HCT116 (cell line): Measurements from ENCODE around the gene ACAT2. TPM values are rescaled to one million over a fixed set of nuclear protein-coding genes. Genes with fewer than 3 reads are reported as not detected.

Experiments
- ATAC-seq: fragments of 200-7000 bp; cut with Tn5 transposase; 2 replicates; pipeline ENCODE4 v1.9.1; 2020; ENCODE audit warnings: mild to moderate bottlenecking, moderate library complexity
- BruUV-seq: library from RNA; stranded (reverse); fragments of 400-500 nt; replicated peaks from 2 replicates; lab custom pipeline; 2021; lab: Mats Ljungman, UMichigan
- CTCF ChIA-PET: fragments of 300-600 bp; sonication (Branson Sonifier 250); formaldehyde crosslinking; loops from one replicate; lab custom pipeline; 2021; ENCODE audit warnings: antibody characterized with exemption; lab: Charles Lee
- POLR2A ChIA-PET: fragments of 300-600, 350-600 bp; sonication (Branson Sonifier 250); formaldehyde crosslinking; loops from one replicate; lab custom pipeline; 2021; ENCODE audit warnings: antibody characterized with exemption; lab: Charles Lee
- RAD21 ChIA-PET, 2 experiments: fragments of 300-600 bp; sonication (Branson Sonifier 250); formaldehyde crosslinking; loops; one replicate each; lab custom pipeline; 2023; ENCODE audit warnings: low total read pairs in 2 of 2; ENCODE audit not compliant: uncharacterized antibody in 2 of 2, unreplicated experiment in 2 of 2, low non-redundant PET in 1 of 2; lab: Charles Lee
- DNase-seq: peaks from one replicate; pipeline ENCODE4 v3.0.0-alpha.2; 2010; ENCODE audit warnings: low read depth, low spot score
- H2AFZ ChIP-seq: fragments of 200-600 bp; shearing (Covaris generic), sonication (generic); 2 replicates; pipeline ENCODE4 v1.6.1; 2017; ENCODE audit warnings: low read depth, mixed run types, mixed read lengths, antibody characterized with exemption, low read length; ENCODE audit not compliant: poor library complexity, severe bottlenecking
- H3K27ac ChIP-seq: 2 replicates; pipeline ENCODE4 v1.5.1; 2012; ENCODE audit warnings: low read depth, low read length
- H3K27me3 ChIP-seq: fragments of 200-600 bp; sonication (generic); 2 replicates; pipeline ENCODE4 v1.6.1; 2016; ENCODE audit warnings: mixed run types, low read length, mixed read lengths; ENCODE audit not compliant: insufficient read depth
- H3K36me3 ChIP-seq, 2 experiments: fragments of 200-500 bp in 1 of 2; fragments of 200-600 bp in 1 of 2; sonication (Bioruptor generic) in 1 of 2; sonication (generic) in 1 of 2; 2 replicates each; pipeline versions ENCODE4 v1.5.1 to v1.6.1; 2014 to 2016; ENCODE audit warnings: low read length in 2 of 2, inconsistent platforms in 1 of 2, mixed read lengths in 1 of 2, mixed run types in 1 of 2; ENCODE audit not compliant: insufficient read depth in 2 of 2, control insufficient read depth in 1 of 2
- H3K4me1 ChIP-seq, 2 experiments: fragments of 200-600 bp in 1 of 2; sonication (generic) in 1 of 2; 2 replicates each; pipeline versions ENCODE4 v1.5.1 to v1.6.1; 2012 to 2017; ENCODE audit warnings: low read length in 2 of 2, inconsistent platforms in 1 of 2, mild to moderate bottlenecking in 1 of 2, mixed read lengths in 1 of 2, mixed run types in 1 of 2, moderate library complexity in 1 of 2; ENCODE audit not compliant: insufficient read depth in 2 of 2, control insufficient read depth in 1 of 2
- H3K4me2 ChIP-seq: fragments of 200-600 bp; sonication (generic); 2 replicates; pipeline ENCODE4 v1.6.1; 2017; ENCODE audit warnings: mixed run types, low read length, mixed read lengths
- H3K4me3 ChIP-seq, 2 experiments: fragments of 200-600 bp in 1 of 2; sonication (generic) in 1 of 2; replicated peaks in 1 of 2; 2 replicates each; pipeline ENCODE4 v1.5.1; 2011 to 2016; ENCODE audit warnings: low read length in 2 of 2, control low read depth in 1 of 2, low read depth in 1 of 2, mild to moderate bottlenecking in 1 of 2, mixed read lengths in 1 of 2, mixed run types in 1 of 2
- H3K79me2 ChIP-seq: fragments of 200-600 bp; sonication (generic); 2 replicates; pipeline ENCODE4 v1.6.1; 2017; ENCODE audit warnings: mild to moderate bottlenecking, mixed run types, low read length, moderate library complexity, mixed read lengths; ENCODE audit not compliant: insufficient read depth
- H3K9ac ChIP-seq: fragments of 200-600 bp; sonication (generic); 2 replicates; pipeline ENCODE4 v1.6.1; 2016; ENCODE audit warnings: low read length, mixed read lengths
- H3K9me2 ChIP-seq: fragments of 200-600 bp; sonication (generic), shearing (Covaris generic); 2 replicates; pipeline ENCODE4 v1.6.1; 2017; ENCODE audit warnings: mixed run types, mild to moderate bottlenecking, moderate library complexity; ENCODE audit not compliant: insufficient read depth
- H3K9me3 ChIP-seq, 2 experiments: fragments of 200-500 bp in 1 of 2; fragments of 200-600 bp in 1 of 2; sonication (Bioruptor generic) in 1 of 2; sonication (generic) in 1 of 2; 2 replicates each; pipeline ENCODE4 v1.6.1; 2014 to 2017; ENCODE audit warnings: low read length in 2 of 2, mixed read lengths in 2 of 2, inconsistent platforms in 1 of 2, low read depth in 1 of 2, mild to moderate bottlenecking in 1 of 2, mixed run types in 1 of 2, moderate library complexity in 1 of 2; ENCODE audit not compliant: control insufficient read depth in 1 of 2, insufficient read depth in 1 of 2
- H4K20me1 ChIP-seq: fragments of 200-600 bp; sonication (generic), shearing (Covaris generic); 2 replicates; pipeline ENCODE4 v1.6.1; 2017; ENCODE audit warnings: mixed run types, mild to moderate bottlenecking, moderate library complexity; ENCODE audit not compliant: insufficient read depth
- EGR1 ChIP-seq: IDR thresholded peaks from 2 replicates; pipeline ENCODE4 v1.6.1; 2012; ENCODE audit warnings: low read depth
- ELF1 ChIP-seq: IDR thresholded peaks from 2 replicates; pipeline ENCODE4 v1.6.1; 2012; ENCODE audit warnings: low read depth, borderline replicate concordance
- EZH2 ChIP-seq: fragments of 200-600 bp; sonication (generic); IDR thresholded peaks from 2 replicates; pipeline ENCODE4 v1.6.1; 2017; ENCODE audit warnings: antibody characterized with exemption, mixed run types
- EZH2phosphoT487 ChIP-seq: fragments of 200-600 bp; IDR thresholded peaks from 2 replicates; pipeline ENCODE4 v1.6.1; 2018; ENCODE audit warnings: antibody characterized with exemption, borderline replicate concordance
- FOSL1 ChIP-seq: IDR thresholded peaks from 2 replicates; pipeline ENCODE4 v1.6.1; 2012; ENCODE audit warnings: low read depth
- JUND ChIP-seq: IDR thresholded peaks from 2 replicates; pipeline ENCODE4 v1.6.1; 2012
- POLR2A ChIP-seq: IDR thresholded peaks from 2 replicates; pipeline ENCODE4 v1.7.0; 2011; ENCODE audit warnings: borderline replicate concordance; ENCODE audit not compliant: insufficient read depth, insufficient read length; ENCODE audit errors: extremely low read depth
- POLR2AphosphoS5 ChIP-seq: IDR thresholded peaks from 2 replicates; pipeline ENCODE4 v1.6.1; 2011; ENCODE audit warnings: mild to moderate bottlenecking, low read depth, low read length, moderate library complexity
- SIN3A ChIP-seq: IDR thresholded peaks from 2 replicates; pipeline ENCODE4 v1.6.1; 2012; ENCODE audit warnings: low read depth
- SP1 ChIP-seq: IDR thresholded peaks from 2 replicates; pipeline ENCODE4 v1.6.1; 2012; ENCODE audit warnings: low read depth
- SRF ChIP-seq: IDR thresholded peaks from 2 replicates; pipeline ENCODE4 v1.6.1; 2012; ENCODE audit warnings: low read depth
- YY1 ChIP-seq: IDR thresholded peaks from 2 replicates; pipeline ENCODE4 v1.6.1; 2011; ENCODE audit warnings: low read length, low read depth, moderate library complexity, mild to moderate bottlenecking; ENCODE audit not compliant: insufficient replicate concordance; ENCODE audit errors: extremely low read depth
- ZFX ChIP-seq: fragments of 450-650 bp; IDR thresholded peaks from 2 replicates; pipeline ENCODE4 v1.6.1; 2017
- intact Hi-C: fragments of 100-400 bp; cut with micrococcal nuclease; formaldehyde crosslinking; loops from 2 replicates; pipeline ENCODE4 v1.10.0; 2022
- total RNA-seq: library from RNA; stranded (reverse); gene quantifications from one replicate; pipeline ENCODE4 v1.2.1, GENCODE V29; 2021; ENCODE audit not compliant: unreplicated experiment
- TF ChIP-seq, protein P1 (sequence below): IDR thresholded peaks from 2 replicates; pipeline ENCODE4 v1.6.1; 2011; ENCODE audit warnings: mild to moderate bottlenecking, low read length, moderate library complexity; ENCODE audit not compliant: insufficient replicate concordance; ENCODE audit errors: extremely low read depth
- TF ChIP-seq, protein P2 (sequence below): IDR thresholded peaks from 2 replicates; pipeline ENCODE4 v1.6.1; 2012
- TF ChIP-seq, protein P3 (sequence below): IDR thresholded peaks from 2 replicates; pipeline ENCODE4 v1.6.1; 2012; ENCODE audit warnings: low read depth

Gene ACAT2
- total RNA-seq, 1 experiment from 2014 or later, result 41.6 TPM

DNA sequence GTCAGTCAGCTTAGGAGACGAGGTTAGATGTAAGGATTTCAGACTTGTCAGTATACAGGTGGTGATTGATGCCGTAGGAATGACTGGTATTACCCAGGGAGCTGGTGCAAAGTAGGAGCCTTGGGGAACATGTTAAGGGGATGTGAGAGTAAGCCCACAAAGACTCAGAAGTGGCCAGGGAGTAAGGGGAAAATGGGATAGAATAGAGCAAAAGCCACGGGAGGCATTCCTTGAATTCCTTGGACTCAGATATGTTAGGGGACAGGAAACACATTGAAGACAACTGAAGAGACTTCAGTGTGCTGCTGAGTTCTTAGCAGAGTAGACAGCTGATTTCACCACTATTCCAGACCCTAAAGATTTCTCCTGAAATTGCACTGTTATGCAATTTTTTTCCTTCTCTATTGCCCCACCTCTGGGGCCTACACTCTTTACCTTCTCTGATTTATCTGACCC lies 1.2 kb upstream of the ACAT2 start:
- Histone ChIP-seq H3K27ac (peak overlapping the region; percentile 96; the same call in 1 of the 2 replicates), H3K36me3 (peaks cover 2 to 19% of the 10 kb centered on the region in 2 experiments; a peak in 3 of 4 replicates), H3K9me2 (no peaks in the 10 kb centered on the region), H3K27me3 (no peaks in the 10 kb centered on the region), H3K4me3 (no peak overlapping the region; a peak in 1 of 4 replicates), H3K79me2 (peaks cover 12% of the 10 kb centered on the region), H3K4me2 (peak overlapping the region; percentile 96), H3K4me1 (peaks cover 4 to 47% of the 10 kb centered on the region in 2 experiments; a peak in 3 of 4 replicates), H3K9me3 (no peaks in the 10 kb centered on the region), H4K20me1 (no peaks in the 10 kb centered on the region), H2AFZ (no peak overlapping the region), H3K9ac (0 out of 2 replicates have a peak overlapping the region, but pooled peaks have one; percentile 13)
- POLR2A ChIA-PET, result interaction anchor here (2.1 kb wide), 2 partner anchors 30 to 34 kb away, joined by 7 to 11 read pairs; partner anchors contain the start of genes MRPL18, TCP1 and WTAP
- CTCF ChIA-PET, result no interaction called here
- RAD21 ChIA-PET, result no interaction called here
- DNase-seq (no peak), ATAC-seq (no peak)
- BruUV-seq, result no TSS peak
- TF ChIP-seq, protein P1, sequence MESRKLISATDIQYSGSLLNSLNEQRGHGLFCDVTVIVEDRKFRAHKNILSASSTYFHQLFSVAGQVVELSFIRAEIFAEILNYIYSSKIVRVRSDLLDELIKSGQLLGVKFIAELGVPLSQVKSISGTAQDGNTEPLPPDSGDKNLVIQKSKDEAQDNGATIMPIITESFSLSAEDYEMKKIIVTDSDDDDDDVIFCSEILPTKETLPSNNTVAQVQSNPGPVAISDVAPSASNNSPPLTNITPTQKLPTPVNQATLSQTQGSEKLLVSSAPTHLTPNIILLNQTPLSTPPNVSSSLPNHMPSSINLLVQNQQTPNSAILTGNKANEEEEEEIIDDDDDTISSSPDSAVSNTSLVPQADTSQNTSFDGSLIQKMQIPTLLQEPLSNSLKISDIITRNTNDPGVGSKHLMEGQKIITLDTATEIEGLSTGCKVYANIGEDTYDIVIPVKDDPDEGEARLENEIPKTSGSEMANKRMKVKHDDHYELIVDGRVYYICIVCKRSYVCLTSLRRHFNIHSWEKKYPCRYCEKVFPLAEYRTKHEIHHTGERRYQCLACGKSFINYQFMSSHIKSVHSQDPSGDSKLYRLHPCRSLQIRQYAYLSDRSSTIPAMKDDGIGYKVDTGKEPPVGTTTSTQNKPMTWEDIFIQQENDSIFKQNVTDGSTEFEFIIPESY, result no peak
- no peak for TF ChIP-seq POLR2A
- TF ChIP-seq SRF, result no peak
- TF ChIP-seq, protein P2, sequence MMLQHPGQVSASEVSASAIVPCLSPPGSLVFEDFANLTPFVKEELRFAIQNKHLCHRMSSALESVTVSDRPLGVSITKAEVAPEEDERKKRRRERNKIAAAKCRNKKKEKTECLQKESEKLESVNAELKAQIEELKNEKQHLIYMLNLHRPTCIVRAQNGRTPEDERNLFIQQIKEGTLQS, result no peak
- no peak for TF ChIP-seq ZFX
- no peak for TF ChIP-seq ELF1
- TF ChIP-seq EZH2phosphoT487, result no peak
- no peak for TF ChIP-seq FOSL1
- TF ChIP-seq YY1, result no peak
- no peak for TF ChIP-seq JUND
- TF ChIP-seq, protein P3, sequence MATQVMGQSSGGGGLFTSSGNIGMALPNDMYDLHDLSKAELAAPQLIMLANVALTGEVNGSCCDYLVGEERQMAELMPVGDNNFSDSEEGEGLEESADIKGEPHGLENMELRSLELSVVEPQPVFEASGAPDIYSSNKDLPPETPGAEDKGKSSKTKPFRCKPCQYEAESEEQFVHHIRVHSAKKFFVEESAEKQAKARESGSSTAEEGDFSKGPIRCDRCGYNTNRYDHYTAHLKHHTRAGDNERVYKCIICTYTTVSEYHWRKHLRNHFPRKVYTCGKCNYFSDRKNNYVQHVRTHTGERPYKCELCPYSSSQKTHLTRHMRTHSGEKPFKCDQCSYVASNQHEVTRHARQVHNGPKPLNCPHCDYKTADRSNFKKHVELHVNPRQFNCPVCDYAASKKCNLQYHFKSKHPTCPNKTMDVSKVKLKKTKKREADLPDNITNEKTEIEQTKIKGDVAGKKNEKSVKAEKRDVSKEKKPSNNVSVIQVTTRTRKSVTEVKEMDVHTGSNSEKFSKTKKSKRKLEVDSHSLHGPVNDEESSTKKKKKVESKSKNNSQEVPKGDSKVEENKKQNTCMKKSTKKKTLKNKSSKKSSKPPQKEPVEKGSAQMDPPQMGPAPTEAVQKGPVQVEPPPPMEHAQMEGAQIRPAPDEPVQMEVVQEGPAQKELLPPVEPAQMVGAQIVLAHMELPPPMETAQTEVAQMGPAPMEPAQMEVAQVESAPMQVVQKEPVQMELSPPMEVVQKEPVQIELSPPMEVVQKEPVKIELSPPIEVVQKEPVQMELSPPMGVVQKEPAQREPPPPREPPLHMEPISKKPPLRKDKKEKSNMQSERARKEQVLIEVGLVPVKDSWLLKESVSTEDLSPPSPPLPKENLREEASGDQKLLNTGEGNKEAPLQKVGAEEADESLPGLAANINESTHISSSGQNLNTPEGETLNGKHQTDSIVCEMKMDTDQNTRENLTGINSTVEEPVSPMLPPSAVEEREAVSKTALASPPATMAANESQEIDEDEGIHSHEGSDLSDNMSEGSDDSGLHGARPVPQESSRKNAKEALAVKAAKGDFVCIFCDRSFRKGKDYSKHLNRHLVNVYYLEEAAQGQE, result no peak
- TF ChIP-seq EGR1, result no peak
- no peak for TF ChIP-seq POLR2AphosphoS5
- TF ChIP-seq SP1, result no peak
- no peak for TF ChIP-seq EZH2
- no peak for TF ChIP-seq SIN3A
- intact Hi-C loops, result no loop called here
